NOMO-1 (cell line): ENCODE measurements around the gene CXCR4.

Source experiments
- DNase-seq, 2 experiments: peaks; one replicate each; lab custom pipeline; 2025; ENCODE audit not compliant: unreplicated experiment in 2 of 2; lab: John Stamatoyannopoulos, UW

The CXCR4 gene

GRCh38 chr2:136117909-136118818 lies at the start of gene CXCR4:
Gene CXCR4, minus strand, starts transcription at chr2:136118149. Its CDS starts 89 bp downstream, at chr2:136118060.
- DNase-seq, result peak; percentile 68 to 84

GRCh38 chr2:136164280-136164776 lies 46.4 kb upstream of the CXCR4 start:
- no peak for DNase-seq

- DNase-seq, result peak in 1 of 2 experiments; percentile 27
Observed at GRCh38 chr2:136162438-136162837, 44.5 kb upstream of the CXCR4 start.

GRCh38 chr2:136156411-136156810 lies 38.5 kb upstream of the CXCR4 start:
- DNase-seq, result no peak

GRCh38 chr2:136154384-136154783 lies 36.4 kb upstream of the CXCR4 start:
- no peak for DNase-seq

GRCh38 chr2:136151021-136151971 lies 33.3 kb upstream of the CXCR4 start:
- DNase-seq, result no peak

- DNase-seq, result no peak
Observed at GRCh38 chr2:136149011-136149410, 31.1 kb upstream of the CXCR4 start.

GRCh38 chr2:136146564-136146963 lies 28.6 kb upstream of the CXCR4 start:
- DNase-seq, result no peak

- DNase-seq, result no peak
Observed at GRCh38 chr2:136143603-136144451, 25.9 kb upstream of the CXCR4 start.

- peak in 1 of 2 experiments; percentile 43 for DNase-seq
Observed at GRCh38 chr2:136141510-136142149, 23.7 kb upstream of the CXCR4 start.

GRCh38 chr2:136139631-136140030 lies 21.7 kb upstream of the CXCR4 start:
- DNase-seq, result no peak

- DNase-seq, result no peak
Observed at GRCh38 chr2:136137982-136138381, 20.0 kb upstream of the CXCR4 start.

GRCh38 chr2:136136931-136137330 lies 19.0 kb upstream of the CXCR4 start:
- DNase-seq, result no peak

GRCh38 chr2:136135921-136136906 lies 18.3 kb upstream of the CXCR4 start:
- DNase-seq, result peak; percentile 92 to 95

- DNase-seq, result no peak
Observed at GRCh38 chr2:136135462-136135861, 17.5 kb upstream of the CXCR4 start.

GRCh38 chr2:136134126-136134525 lies 16.2 kb upstream of the CXCR4 start:
- DNase-seq, result peak in 1 of 2 experiments; percentile 43

- no peak for DNase-seq
Observed at GRCh38 chr2:136133586-136133985, 15.6 kb upstream of the CXCR4 start.

- no peak for DNase-seq
Observed at GRCh38 chr2:136133176-136133575, 15.2 kb upstream of the CXCR4 start.

GRCh38 chr2:136132825-136133155 lies 14.8 kb upstream of the CXCR4 start:
- no peak for DNase-seq
